Stimulated activated effector memory CD8-positive, alpha-beta T cell treated with anti-CD3 and anti-CD28 coated beads, Interleukin-12 subunit alpha, Interleukin-12 subunit beta, amount 100 ng/mL, for 72 hours (primary cell): ENCODE data around the gene FHIP1B.
A peak's percentile ranks its signal among the peaks of the same experiment; 100 is the strongest.

Source experiments
- ATAC-seq: fragments of 150-1000 bp; cut with Tn5 transposase; 2 replicates; pipeline ENCODE4 v1.10.0; 2021
- DNase-seq, 2 donors: peaks; one replicate each; pipeline ENCODE4 v3.0.0; 2021 to 2022; ENCODE audit warnings: low spot score in 2 of 2
- H3K27ac Mint-ChIP-seq: one replicate; pipeline ENCODE4 v1.8.0; 2022; ENCODE audit warnings: mild to moderate bottlenecking, mixed read lengths
- H3K36me3 Mint-ChIP-seq: one replicate; pipeline ENCODE4 v1.8.0; 2022; ENCODE audit warnings: mild to moderate bottlenecking, mixed read lengths
- H3K4me1 Mint-ChIP-seq: one replicate; pipeline ENCODE4 v1.8.0; 2022; ENCODE audit warnings: mixed read lengths
- H3K4me3 Mint-ChIP-seq: one replicate; pipeline ENCODE4 v1.8.0; 2022; ENCODE audit warnings: mild to moderate bottlenecking, mixed read lengths
- H3K9me3 Mint-ChIP-seq: one replicate; pipeline ENCODE4 v1.8.0; 2022; ENCODE audit warnings: mixed read lengths

The FHIP1B gene

DNA sequence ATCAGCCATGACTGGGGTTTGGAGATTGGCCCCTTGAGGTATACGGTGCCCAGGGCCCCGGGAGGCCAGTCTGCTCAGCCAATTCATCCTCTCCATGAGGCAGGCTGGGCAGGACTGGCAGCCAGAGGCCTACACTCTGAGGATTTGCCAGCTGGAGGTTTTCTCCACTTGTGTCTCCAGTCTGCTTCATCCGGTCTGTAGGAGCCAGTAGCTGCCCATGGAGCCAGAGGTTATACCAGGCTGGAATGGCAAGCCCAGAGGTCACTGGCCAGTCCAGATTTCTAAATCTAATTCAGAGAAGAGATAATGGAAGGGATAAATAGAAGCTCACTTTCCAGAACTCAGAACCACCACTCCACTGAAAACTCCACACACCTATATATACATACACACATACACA lies 10.0 kb downstream of the FHIP1B start:
- H3K36me3 Mint-ChIP-seq: peaks cover 40% of the 10 kb centered on the region
- H3K4me3 Mint-ChIP-seq: no peak overlapping the region
- no peak overlapping the region for H3K27ac Mint-ChIP-seq
- ATAC-seq (no peak), DNase-seq (no peak)
- no peaks in the 10 kb centered on the region for H3K9me3 Mint-ChIP-seq
- peaks cover 44% of the 10 kb centered on the region for H3K4me1 Mint-ChIP-seq

GRCh38 chr11:6223854-6224253 lies 10.6 kb downstream of the FHIP1B start:
- ATAC-seq (no peak), DNase-seq (no peak)
- Mint-ChIP-seq H3K27ac (no peak overlapping the region), H3K36me3 (peaks cover 46% of the 10 kb centered on the region), H3K4me3 (no peak overlapping the region), H3K9me3 (no peaks in the 10 kb centered on the region), H3K4me1 (peaks cover 38% of the 10 kb centered on the region)

DNA sequence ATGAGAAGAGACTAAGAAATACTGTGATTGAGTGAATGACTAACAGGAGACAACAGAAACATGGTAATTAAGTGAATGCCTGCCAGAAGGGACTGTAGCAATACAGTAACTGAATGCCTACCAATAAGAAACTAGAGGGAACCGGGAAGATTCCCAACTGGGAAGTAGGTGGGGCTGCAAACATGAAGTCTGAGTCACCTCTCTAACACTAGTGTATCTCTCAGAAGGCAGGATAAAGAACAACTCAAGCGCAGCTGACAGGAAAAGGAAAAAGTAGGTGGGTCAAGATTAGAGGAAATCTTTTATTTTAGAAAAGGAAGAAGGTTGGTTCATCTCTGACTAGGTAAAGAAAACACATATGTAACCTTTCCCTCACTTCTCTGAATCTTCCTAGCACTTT lies 15.1 kb downstream of the FHIP1B start:
- H3K9me3 Mint-ChIP-seq: no peaks in the 10 kb centered on the region
- H3K4me3 Mint-ChIP-seq: no peak overlapping the region
- peaks cover 84% of the 10 kb centered on the region for H3K36me3 Mint-ChIP-seq
- DNase-seq: no peak
- ATAC-seq: no peak
- peak overlapping the region; percentile 27 for H3K27ac Mint-ChIP-seq
- H3K4me1 Mint-ChIP-seq: no peaks in the 10 kb centered on the region

- Mint-ChIP-seq H3K27ac (no peak overlapping the region), H3K9me3 (no peaks in the 10 kb centered on the region), H3K4me1 (no peaks in the 10 kb centered on the region), H3K36me3 (peaks cover 75% of the 10 kb centered on the region), H3K4me3 (no peak overlapping the region)
- no peak for ATAC-seq
- DNase-seq: no peak
Measured at GRCh38 chr11:6217722-6218121, 16.7 kb downstream of the FHIP1B start.

DNA sequence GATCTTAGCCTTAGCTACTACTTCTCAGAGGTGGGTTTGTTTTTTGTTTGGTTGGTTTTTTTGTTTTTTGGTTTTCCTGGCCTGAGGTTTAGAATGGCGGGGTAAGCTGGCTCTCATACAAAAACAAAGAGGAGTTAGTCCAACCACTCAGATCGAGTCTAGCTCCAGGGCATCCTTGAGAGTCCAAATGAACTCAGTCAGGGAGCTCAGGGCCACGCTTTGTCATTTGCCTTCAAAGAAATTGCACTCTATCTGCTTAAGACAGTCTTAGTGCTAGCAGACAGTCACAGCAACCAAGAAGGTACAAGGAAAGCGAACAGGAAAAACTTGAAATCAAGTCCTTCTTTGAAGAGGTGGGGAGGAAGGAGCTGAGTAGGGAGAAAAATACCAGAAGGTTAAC lies 17.9 kb downstream of the FHIP1B start:
- no peaks in the 10 kb centered on the region for H3K4me1 Mint-ChIP-seq
- no peaks in the 10 kb centered on the region for H3K9me3 Mint-ChIP-seq
- no peak for ATAC-seq
- DNase-seq: no peak
- no peak overlapping the region for H3K4me3 Mint-ChIP-seq
- H3K27ac Mint-ChIP-seq: no peak overlapping the region
- H3K36me3 Mint-ChIP-seq: peaks cover 62% of the 10 kb centered on the region

- no peak overlapping the region for H3K4me3 Mint-ChIP-seq
- H3K27ac Mint-ChIP-seq: no peak overlapping the region
- no peaks in the 10 kb centered on the region for H3K4me1 Mint-ChIP-seq
- peaks cover 55% of the 10 kb centered on the region for H3K36me3 Mint-ChIP-seq
- no peak for DNase-seq
- no peak for ATAC-seq
- H3K9me3 Mint-ChIP-seq: no peaks in the 10 kb centered on the region
Measured at GRCh38 chr11:6214530-6214929, 19.9 kb downstream of the FHIP1B start.

DNA sequence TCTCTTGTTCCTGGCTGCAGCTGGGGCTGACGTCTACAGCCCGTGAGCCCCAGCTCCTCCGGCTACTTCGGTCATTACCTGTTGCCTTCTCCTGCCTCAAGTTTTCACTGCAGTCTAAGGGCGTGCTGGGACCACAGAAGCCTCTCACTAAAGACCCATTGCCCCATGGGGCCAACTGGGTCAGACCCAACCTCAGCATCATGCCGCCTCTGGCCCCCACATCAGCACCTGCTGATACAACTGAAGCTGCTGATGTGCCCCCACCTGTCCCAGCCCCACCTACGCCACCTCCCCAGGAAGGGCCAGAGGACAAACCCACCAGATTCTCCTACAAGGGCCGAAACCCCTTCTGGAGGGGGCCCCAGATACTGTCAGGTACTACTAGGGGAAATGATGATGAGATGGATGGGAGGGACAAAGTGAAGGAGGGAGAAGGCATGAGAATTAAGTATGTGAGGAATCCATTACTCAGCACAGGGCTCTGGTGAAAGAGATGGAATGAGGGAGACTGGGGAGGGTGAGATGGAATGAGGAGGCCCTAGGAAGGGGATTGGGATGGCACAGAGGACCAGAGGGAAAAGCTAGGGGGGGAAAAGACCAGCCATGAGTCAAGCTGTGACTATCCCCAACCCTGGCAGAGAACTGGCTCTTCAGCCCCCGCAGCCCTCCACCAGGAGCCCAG lies 24.0 kb downstream of the FHIP1B start:
- H3K4me3 Mint-ChIP-seq: no peak overlapping the region
- no peak for ATAC-seq
- H3K4me1 Mint-ChIP-seq: peaks cover 3% of the 10 kb centered on the region
- peaks cover 41% of the 10 kb centered on the region for H3K36me3 Mint-ChIP-seq
- DNase-seq: peak in 1 of 2 donors; percentile 2
- H3K9me3 Mint-ChIP-seq: no peaks in the 10 kb centered on the region
- H3K27ac Mint-ChIP-seq: peak overlapping the region; percentile 12

DNA sequence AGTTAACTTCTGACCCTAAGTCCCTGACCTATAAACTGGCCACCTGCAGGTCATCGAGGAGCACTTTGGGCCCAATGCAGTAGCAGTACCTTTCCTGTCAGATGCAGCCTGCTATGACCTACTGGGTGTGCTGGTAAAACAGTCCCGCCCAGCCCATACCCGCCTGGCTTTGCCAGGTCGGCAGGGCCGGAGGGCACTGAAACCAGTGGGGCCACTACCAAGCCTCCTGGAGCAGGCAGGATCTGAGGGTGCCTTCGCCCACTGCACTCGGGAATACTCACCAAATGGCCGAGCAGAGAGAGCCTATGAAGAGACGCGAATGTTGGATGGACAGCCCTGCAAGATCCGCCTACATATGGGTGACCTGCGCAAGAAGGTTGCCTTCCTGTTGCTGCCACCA lies 24.6 kb downstream of the FHIP1B start:
- ATAC-seq: no peak
- Mint-ChIP-seq H3K4me3 (no peak overlapping the region), H3K4me1 (peaks cover 8% of the 10 kb centered on the region), H3K36me3 (peaks cover 35% of the 10 kb centered on the region), H3K27ac (no peak overlapping the region), H3K9me3 (no peaks in the 10 kb centered on the region)
- peak in 1 of 2 donors; percentile 36 for DNase-seq

DNA sequence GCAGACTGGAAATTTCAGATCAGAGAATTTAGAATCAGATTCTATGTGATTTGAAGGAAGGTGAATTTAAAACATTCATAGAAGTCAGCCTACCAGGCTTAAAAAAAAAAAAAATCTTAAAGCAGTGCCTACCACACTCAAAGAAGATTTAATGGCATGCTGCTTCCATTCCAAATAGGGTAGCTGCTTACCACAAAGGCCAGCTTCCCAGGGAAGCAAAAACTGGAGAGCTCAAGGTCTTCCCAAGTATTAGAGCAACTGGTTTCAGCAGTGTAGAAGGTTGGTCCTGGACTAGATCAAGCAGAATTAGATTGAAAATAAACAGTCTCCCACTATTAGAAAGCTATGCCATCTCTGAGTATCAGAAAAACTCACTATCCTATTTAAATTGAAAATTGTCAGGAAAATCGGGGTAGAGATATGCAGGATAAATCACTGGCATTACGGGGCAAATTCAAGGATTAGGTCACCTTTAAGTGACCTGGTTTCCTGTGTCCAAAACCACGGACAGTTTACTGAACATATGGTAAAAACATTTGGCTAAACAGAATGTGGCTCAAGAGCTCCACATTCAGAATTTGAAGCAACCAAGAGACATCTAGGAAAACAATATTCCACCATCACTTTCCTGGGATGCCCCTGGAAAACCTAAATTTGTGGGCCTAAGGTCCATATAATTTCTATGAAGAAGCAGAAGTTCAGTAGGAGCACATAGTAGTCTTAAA lies 27.8 kb downstream of the FHIP1B start:
- H3K27ac Mint-ChIP-seq: no peak overlapping the region
- no peak overlapping the region for H3K4me3 Mint-ChIP-seq
- peaks cover 35% of the 10 kb centered on the region for H3K36me3 Mint-ChIP-seq
- ATAC-seq: no peak
- peak in 1 of 2 donors; percentile 3 for DNase-seq
- no peaks in the 10 kb centered on the region for H3K9me3 Mint-ChIP-seq
- H3K4me1 Mint-ChIP-seq: peaks cover 38% of the 10 kb centered on the region

DNA sequence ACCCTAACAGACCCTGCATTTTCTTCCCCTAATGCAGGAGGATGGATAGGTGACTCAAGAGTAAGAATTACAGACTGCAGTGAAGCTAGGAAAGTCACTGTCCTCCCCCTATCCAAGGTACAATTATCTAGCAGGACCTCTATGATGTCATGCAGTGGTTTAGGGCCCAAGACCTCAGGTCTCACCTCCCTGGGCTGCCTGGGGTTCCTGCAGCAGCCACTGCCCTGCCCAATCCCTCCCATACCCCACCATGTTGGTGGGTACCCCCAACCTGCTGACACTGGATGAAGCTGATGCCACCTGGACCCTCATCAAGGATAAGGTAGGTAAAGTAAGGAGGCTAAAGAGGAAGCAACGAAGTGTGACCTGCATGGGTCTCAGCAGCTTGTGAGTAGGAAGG lies 29.1 kb downstream of the FHIP1B start, which contains the start of gene C11orf42:
Gene C11orf42, plus strand, starts transcription at position 192 of the 400 bp plus-strand sequence. Its CDS starts 59 bp downstream, at position 251.
- DNase-seq: peak in 1 of 2 donors; percentile 36

GRCh38 chr11:6204706-6205105 lies 29.7 kb downstream of the FHIP1B start:
- Mint-ChIP-seq H3K27ac (no peak overlapping the region), H3K36me3 (peaks cover 32% of the 10 kb centered on the region), H3K9me3 (no peaks in the 10 kb centered on the region), H3K4me1 (peaks cover 57% of the 10 kb centered on the region), H3K4me3 (no peak overlapping the region)
- no peak for DNase-seq
- ATAC-seq: no peak

More for the DNA sequence above, 29.1 kb downstream of the FHIP1B start, which contains the start of gene C11orf42:
- Mint-ChIP-seq H3K9me3 (no peaks in the 10 kb centered on the region), H3K4me1 (peaks cover 50% of the 10 kb centered on the region), H3K27ac (no peak within 1 kb of the TSS), H3K4me3 (no peak within 1 kb of the TSS), H3K36me3 (peaks cover 38% of the 10 kb centered on the region)
- ATAC-seq: no peak

- no peak for DNase-seq
- H3K4me3 Mint-ChIP-seq: no peak overlapping the region
Measured at GRCh38 chr11:6203327-6203726, 31.1 kb downstream of the FHIP1B start.

GRCh38 chr11:6202041-6202440 lies 32.4 kb downstream of the FHIP1B start:
- Mint-ChIP-seq H3K4me3 (no peak overlapping the region), H3K36me3 (peaks cover 23% of the 10 kb centered on the region), H3K4me1 (peaks cover 74% of the 10 kb centered on the region), H3K9me3 (no peaks in the 10 kb centered on the region), H3K27ac (no peak overlapping the region)
- no peak for ATAC-seq
- no peak for DNase-seq

More at GRCh38 chr11:6203327-6203726, 31.1 kb downstream of the FHIP1B start:
- Mint-ChIP-seq H3K27ac (no peak overlapping the region), H3K36me3 (peaks cover 24% of the 10 kb centered on the region), H3K9me3 (no peaks in the 10 kb centered on the region), H3K4me1 (peaks cover 61% of the 10 kb centered on the region)
- peak; percentile 46 for ATAC-seq

DNA sequence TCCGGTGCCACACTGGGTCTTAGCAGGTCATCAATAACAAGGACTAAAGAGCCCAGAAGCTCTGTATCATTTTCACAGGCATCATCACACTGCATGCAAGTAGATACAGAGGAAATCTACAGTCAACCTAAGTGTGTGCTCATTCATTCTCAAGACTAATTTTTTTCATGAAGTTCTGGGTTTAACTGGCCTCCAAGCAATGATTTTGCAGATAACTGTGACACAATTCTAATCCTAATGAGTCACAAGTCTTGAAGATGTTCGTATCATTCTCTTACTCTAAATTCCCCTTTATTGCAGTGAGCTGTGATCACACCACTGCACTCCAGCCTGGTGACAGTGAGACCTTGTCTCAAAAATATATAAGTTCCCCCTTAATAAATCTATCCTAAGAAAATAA lies 33.0 kb downstream of the FHIP1B start:
- DNase-seq (peak in 1 of 2 donors; percentile 34), ATAC-seq (peak; percentile 87)
- peak overlapping the region; percentile 10 for H3K4me3 Mint-ChIP-seq
- peaks cover 18% of the 10 kb centered on the region for H3K36me3 Mint-ChIP-seq
- H3K4me1 Mint-ChIP-seq: peaks cover 78% of the 10 kb centered on the region
- H3K27ac Mint-ChIP-seq: peak overlapping the region; percentile 72
- H3K9me3 Mint-ChIP-seq: no peaks in the 10 kb centered on the region

- H3K9me3 Mint-ChIP-seq: no peaks in the 10 kb centered on the region
- H3K27ac Mint-ChIP-seq: peak overlapping the region; percentile 72
- H3K4me1 Mint-ChIP-seq: peaks cover 83% of the 10 kb centered on the region
- H3K36me3 Mint-ChIP-seq: peaks cover 13% of the 10 kb centered on the region
- H3K4me3 Mint-ChIP-seq: peak overlapping the region; percentile 10
- peak in 1 of 2 donors; percentile 51 for DNase-seq
- peak; percentile 16 for ATAC-seq
Measured at GRCh38 chr11:6200975-6201374, 33.5 kb downstream of the FHIP1B start.
